ENCODE results near the gene GNG4.

GRCh38 chr1:235689356-235689755 lies 39.8 kb upstream of the GNG4 start:
- no peak for TF ChIP-seq POLR2A (IDR thresholded peaks at IDR 0.05; ENCODE audit: low read depth, low read length)
- no peak for TF ChIP-seq TAF1 (IDR thresholded peaks at IDR 0.05; ENCODE audit: low read depth, low read length)
- TF ChIP-seq POLR2AphosphoS5 (IDR thresholded peaks at IDR 0.05; ENCODE audit: low read depth, low read length): no peak
- TF ChIP-seq SPI1 (IDR thresholded peaks at IDR 0.05; ENCODE audit: low read depth, low read length): no peak
- no peak for TF ChIP-seq PAX5 (IDR thresholded peaks at IDR 0.05; ENCODE audit: insufficient read depth, low read length, severe bottlenecking)
